ENCODE results near the gene TMSB4X. TPM values are rescaled to one million over a fixed set of nuclear protein-coding genes. Genes with fewer than 3 reads are reported as not detected.

The TMSB4X gene
- total and polyA plus RNA-seq, 3 experiments from 2014 or later, result 3,415 to 28,788 (median 3,478) TPM

- Mint-ChIP-seq H3K36me3 (peaks cover 0 to 7% (median 3%) of the 10 kb centered on the region in 3 donors), H3K4me3 (no peak overlapping the region), H3K9me3 (no peaks in the 10 kb centered on the region), H3K4me1 (peaks cover 38 to 62% (median 46%) of the 10 kb centered on the region in 3 donors), H3K27ac (no peak overlapping the region), H3K27me3 (peaks cover 0 to 7% of the 10 kb centered on the region in 2 donors)
- Histone ChIP-seq H3K27ac (ENCODE audit: low read depth, low read length) (no peak overlapping the region), H3K4me3 (ENCODE audit: low read length) (no peak overlapping the region), H3K9me3 (ENCODE audit: low read length) (no peaks in the 10 kb centered on the region), H3K36me3 (ENCODE audit: insufficient read depth, low read length) (no peaks in the 10 kb centered on the region), H3K27me3 (ENCODE audit: insufficient read depth, low read length, poor library complexity, severe bottlenecking) (no peaks in the 10 kb centered on the region), H3K4me1 (ENCODE audit: insufficient read depth, low read length) (peaks cover 41% of the 10 kb centered on the region)
- CTCF ChIA-PET, result no interaction called here
- POLR2A ChIA-PET, result no interaction called here
- DNase-seq, result no peak
Measured at GRCh38 chrX:12988797-12989196, 13.9 kb downstream of the TMSB4X start.

- H3K27me3 Mint-ChIP-seq, result peaks cover 0 to 8% of the 10 kb centered on the region in 2 donors
- no peak overlapping the region for H3K27ac Mint-ChIP-seq
- peaks cover 32 to 57% (median 40%) of the 10 kb centered on the region in 3 donors for H3K4me1 Mint-ChIP-seq
- H3K36me3 Mint-ChIP-seq, result peaks cover 0 to 7% (median 4%) of the 10 kb centered on the region in 3 donors
- Histone ChIP-seq H3K27me3 (ENCODE audit: insufficient read depth, low read length, poor library complexity, severe bottlenecking) (no peaks in the 10 kb centered on the region), H3K36me3 (ENCODE audit: insufficient read depth, low read length) (no peaks in the 10 kb centered on the region), H3K9me3 (ENCODE audit: low read length) (no peaks in the 10 kb centered on the region), H3K4me1 (ENCODE audit: insufficient read depth, low read length) (peaks cover 34% of the 10 kb centered on the region), H3K4me3 (ENCODE audit: low read length) (no peak overlapping the region), H3K27ac (ENCODE audit: low read depth, low read length) (no peak overlapping the region)
- DNase-seq, result no peak
- no peaks in the 10 kb centered on the region for H3K9me3 Mint-ChIP-seq
- H3K4me3 Mint-ChIP-seq, result no peak overlapping the region
- ChIA-PET POLR2A (no interaction called here), CTCF (no interaction called here)
Measured at GRCh38 chrX:12989461-12989860, 14.6 kb downstream of the TMSB4X start.

GRCh38 chrX:12991575-12991974, 16.7 kb downstream of the TMSB4X start:
- H3K27ac Mint-ChIP-seq, result peak overlapping the region in 1 of 8 donors; percentile 41
- no peaks in the 10 kb centered on the region for H3K9me3 Mint-ChIP-seq
- no peak overlapping the region for H3K4me3 Mint-ChIP-seq
- no peak for DNase-seq
- peaks cover 21 to 49% (median 32%) of the 10 kb centered on the region in 3 donors for H3K4me1 Mint-ChIP-seq
- H3K27me3 Mint-ChIP-seq, result peaks cover 0 to 6% of the 10 kb centered on the region in 2 donors
- Histone ChIP-seq H3K9me3 (ENCODE audit: low read length) (no peaks in the 10 kb centered on the region), H3K36me3 (ENCODE audit: insufficient read depth, low read length) (no peaks in the 10 kb centered on the region), H3K27ac (ENCODE audit: low read depth, low read length) (no peak overlapping the region), H3K27me3 (ENCODE audit: insufficient read depth, low read length, poor library complexity, severe bottlenecking) (no peaks in the 10 kb centered on the region), H3K4me3 (ENCODE audit: low read length) (no peak overlapping the region), H3K4me1 (ENCODE audit: insufficient read depth, low read length) (peaks cover 22% of the 10 kb centered on the region)
- CTCF ChIA-PET, result interaction anchor here (0.7 to 1.3 kb wide), 2 partner anchors 9 to 34 kb away, joined by 3 read pairs; no protein-coding TSS in a partner anchor
- peaks cover 0 to 4% (median 3%) of the 10 kb centered on the region in 3 donors for H3K36me3 Mint-ChIP-seq
- POLR2A ChIA-PET, result interaction anchor here (0.6 kb wide), 1 partner anchor 499 kb away, joined by 3 read pairs; no protein-coding TSS in a partner anchor

GRCh38 chrX:12992544-12993118, 17.7 kb downstream of the TMSB4X start:
- H3K27ac Mint-ChIP-seq, result no peak overlapping the region
- POLR2A ChIA-PET, result interaction anchor here (0.7 kb wide), 1 partner anchor 92 kb away, joined by 5 read pairs; no protein-coding TSS in a partner anchor
- peaks cover 0 to 5% of the 10 kb centered on the region in 2 donors for H3K27me3 Mint-ChIP-seq

GRCh38 chrX:12993826-12994225, 18.9 kb downstream of the TMSB4X start:
- H3K9me3 ChIP-seq (ENCODE audit: low read length), result no peaks in the 10 kb centered on the region
- H3K4me3 ChIP-seq (ENCODE audit: low read length), result no peak overlapping the region
- H3K27ac Mint-ChIP-seq, result peak overlapping the region in 1 of 8 donors; percentile 33
- H3K27me3 ChIP-seq (ENCODE audit: insufficient read depth, low read length, poor library complexity, severe bottlenecking), result no peaks in the 10 kb centered on the region
- CTCF ChIA-PET, result interaction anchor here (1.5 kb wide), 1 partner anchor 47 kb away, joined by 7 read pairs; no protein-coding TSS in a partner anchor
- H3K36me3 ChIP-seq (ENCODE audit: insufficient read depth, low read length), result no peaks in the 10 kb centered on the region
- no peaks in the 10 kb centered on the region for H3K9me3 Mint-ChIP-seq
- no peak for DNase-seq
- H3K4me1 Mint-ChIP-seq, result peaks cover 31 to 56% (median 48%) of the 10 kb centered on the region in 3 donors
- peaks cover 35% of the 10 kb centered on the region for H3K4me1 ChIP-seq (ENCODE audit: insufficient read depth, low read length)
- no peak overlapping the region for H3K27ac ChIP-seq (ENCODE audit: low read depth, low read length)
- H3K4me3 Mint-ChIP-seq, result no peak overlapping the region
- POLR2A ChIA-PET, result no interaction called here
- peaks cover 0 to 3% (median 0%) of the 10 kb centered on the region in 3 donors for H3K36me3 Mint-ChIP-seq
- H3K27me3 Mint-ChIP-seq, result peaks cover 0 to 8% of the 10 kb centered on the region in 2 donors

More at GRCh38 chrX:12992544-12993118, 17.7 kb downstream of the TMSB4X start:
- DNase-seq, result no peak
- Histone ChIP-seq H3K27me3 (ENCODE audit: insufficient read depth, low read length, poor library complexity, severe bottlenecking) (no peaks in the 10 kb centered on the region), H3K36me3 (ENCODE audit: insufficient read depth, low read length) (no peaks in the 10 kb centered on the region), H3K4me3 (ENCODE audit: low read length) (no peak overlapping the region), H3K9me3 (ENCODE audit: low read length) (no peaks in the 10 kb centered on the region), H3K4me1 (ENCODE audit: insufficient read depth, low read length) (peaks cover 24% of the 10 kb centered on the region), H3K27ac (ENCODE audit: low read depth, low read length) (no peak overlapping the region)
- H3K36me3 Mint-ChIP-seq, result peaks cover 0 to 3% (median 0%) of the 10 kb centered on the region in 3 donors
- H3K4me1 Mint-ChIP-seq, result peaks cover 20 to 51% (median 36%) of the 10 kb centered on the region in 3 donors
- H3K9me3 Mint-ChIP-seq, result no peaks in the 10 kb centered on the region
- CTCF ChIA-PET, result interaction anchor here (1.5 kb wide), 1 partner anchor 46 kb away, joined by 7 read pairs; no protein-coding TSS in a partner anchor
- H3K4me3 Mint-ChIP-seq, result no peak overlapping the region

GRCh38 chrX:12994321-12994720, 19.4 kb downstream of the TMSB4X start:
- ChIA-PET CTCF (interaction anchor here (1.5 kb wide), 1 partner anchor 47 kb away, joined by 7 read pairs; no protein-coding TSS in a partner anchor), POLR2A (no interaction called here)
- H3K9me3 ChIP-seq (ENCODE audit: low read length), result no peaks in the 10 kb centered on the region
- Mint-ChIP-seq H3K27ac (no peak overlapping the region), H3K4me3 (no peak overlapping the region), H3K36me3 (peaks cover 0 to 2% (median 0%) of the 10 kb centered on the region in 3 donors), H3K9me3 (no peaks in the 10 kb centered on the region), H3K4me1 (peaks cover 33 to 56% (median 53%) of the 10 kb centered on the region in 3 donors), H3K27me3 (peaks cover 0 to 8% of the 10 kb centered on the region in 2 donors)
- no peak overlapping the region for H3K27ac ChIP-seq (ENCODE audit: low read depth, low read length)
- DNase-seq, result no peak
- H3K27me3 ChIP-seq (ENCODE audit: insufficient read depth, low read length, poor library complexity, severe bottlenecking), result no peaks in the 10 kb centered on the region
- H3K4me3 ChIP-seq (ENCODE audit: low read length), result no peak overlapping the region
- peaks cover 35% of the 10 kb centered on the region for H3K4me1 ChIP-seq (ENCODE audit: insufficient read depth, low read length)
- no peaks in the 10 kb centered on the region for H3K36me3 ChIP-seq (ENCODE audit: insufficient read depth, low read length)

GRCh38 chrX:12996934-12997435, 22.1 kb downstream of the TMSB4X start:
- Mint-ChIP-seq H3K27me3 (peaks cover 0 to 7% of the 10 kb centered on the region in 2 donors), H3K9me3 (no peaks in the 10 kb centered on the region), H3K4me1 (peaks cover 53 to 74% (median 73%) of the 10 kb centered on the region in 3 donors), H3K36me3 (peaks cover 0 to 2% (median 0%) of the 10 kb centered on the region in 3 donors), H3K4me3 (peak overlapping the region in 1 of 7 donors; percentile 20), H3K27ac (peak overlapping the region in 7 of 8 donors; percentile 47 to 98 (median 88))
- H3K4me1 ChIP-seq (ENCODE audit: insufficient read depth, low read length), result peaks cover 58% of the 10 kb centered on the region
- ChIA-PET POLR2A (interaction anchor here (1.2 to 1.7 kb wide), 2 partner anchors 11 to 18 kb away, joined by 4 to 5 read pairs; no protein-coding TSS in a partner anchor), CTCF (interaction anchor here (1.2 to 3.2 kb wide), 3 partner anchors 9 to 95 kb away, joined by 3 to 11 read pairs (median 4); no protein-coding TSS in a partner anchor)
- H3K36me3 ChIP-seq (ENCODE audit: insufficient read depth, low read length), result no peaks in the 10 kb centered on the region
- no peaks in the 10 kb centered on the region for H3K27me3 ChIP-seq (ENCODE audit: insufficient read depth, low read length, poor library complexity, severe bottlenecking)
- no peak overlapping the region for H3K27ac ChIP-seq (ENCODE audit: low read depth, low read length)
- H3K9me3 ChIP-seq (ENCODE audit: low read length), result no peaks in the 10 kb centered on the region
- H3K4me3 ChIP-seq (ENCODE audit: low read length), result no peak overlapping the region
- DNase-seq, result no peak

Measured in CD8-positive, alpha-beta memory T cell (primary cell).